HepG2 (cell line): ENCODE measurements around the gene NIN. TPM values are rescaled to one million over a fixed set of nuclear protein-coding genes. Genes with fewer than 3 reads are reported as not detected.

ENCODE experiments used
- ATAC-seq: fragments of 200-7000 bp; cut with Tn5 transposase; 3 replicates; pipeline ENCODE4 v1.9.1; 2020; ENCODE audit warnings: mild to moderate bottlenecking, moderate library complexity
- BruUV-seq: library from RNA; stranded (reverse); fragments of 400-500 nt; replicated peaks from 2 replicates; lab custom pipeline; 2021; lab: Mats Ljungman, UMichigan
- CTCF ChIA-PET: fragments of 300-600 bp; formaldehyde crosslinking; extraction: SDS; loops from one replicate; lab custom pipeline; 2021; ENCODE audit warnings: low total read pairs, inconsistent platforms, low intra/inter-chr PET ratio; lab: Yijun Ruan, JAX
- POLR2A ChIA-PET: fragments of 350-600 bp; sonication (Branson Sonifier 250); formaldehyde crosslinking; loops from one replicate; lab custom pipeline; 2020; ENCODE audit warnings: antibody characterized with exemption, inconsistent platforms; lab: Yijun Ruan, JAX
- DNase-seq: peaks from one replicate; pipeline ENCODE4 v3.0.0-alpha.2; 2015; ENCODE audit warnings: low spot score
- FAIRE-seq: peaks from 3 replicates; lab custom pipeline; 2011; peaks lifted over from hg19 to GRCh38; lab: Jason Lieb, UNC
- H2AFZ ChIP-seq: one replicate; pipeline ENCODE4 v1.6.1; 2011; ENCODE audit warnings: low read length, inconsistent platforms
- H3K27ac ChIP-seq: fragments of 300-600 bp; 3 replicates; pipeline ENCODE4 v1.8.0; 2011; ENCODE audit warnings: mixed run types, mild to moderate bottlenecking, mixed read lengths, low read length, inconsistent platforms; ENCODE audit not compliant: insufficient read depth; ENCODE audit errors: extremely low read length
- H3K27me3 ChIP-seq, 2 experiments: fragments of 200-600 bp in 1 of 2; 2 replicates in 1 of 2; 3 replicates in 1 of 2; pipeline versions ENCODE4 v1.6.0 to v1.8.0; 2011; ENCODE audit warnings: low read length in 2 of 2, mild to moderate bottlenecking in 2 of 2, moderate library complexity in 2 of 2, inconsistent platforms in 1 of 2; ENCODE audit not compliant: insufficient read depth in 2 of 2, control insufficient read depth in 1 of 2
- H3K36me3 ChIP-seq, 2 experiments: fragments of 200-600 bp in 1 of 2; replicated peaks in 1 of 2; 2 replicates in 1 of 2; 3 replicates in 1 of 2; pipeline versions ENCODE4 v1.5.1 to v1.8.0; 2011; ENCODE audit warnings: low read length in 2 of 2, inconsistent platforms in 1 of 2; ENCODE audit not compliant: insufficient read depth in 2 of 2, control insufficient read depth in 1 of 2
- H3K4me1 ChIP-seq: 2 replicates; pipeline ENCODE4 v1.5.1; 2012; ENCODE audit warnings: low read length, inconsistent platforms; ENCODE audit not compliant: insufficient read depth
- H3K4me2 ChIP-seq: 2 replicates; pipeline ENCODE4 v1.6.0; 2011; ENCODE audit warnings: low read depth, low read length, inconsistent platforms
- H3K4me3 ChIP-seq, 3 experiments: fragments of 200-600 bp in 1 of 3; sonication (generic), shearing (Covaris generic) in 1 of 3; replicated peaks in 1 of 3; 2 replicates each; pipeline ENCODE4 v1.5.1; 2011 to 2016; ENCODE audit warnings: low read length in 3 of 3, inconsistent platforms in 2 of 3, low read depth in 2 of 3, mild to moderate bottlenecking in 2 of 3, control low read depth in 1 of 3, mixed read lengths in 1 of 3; ENCODE audit not compliant: insufficient read depth in 1 of 3
- H3K79me2 ChIP-seq: one replicate; pipeline ENCODE4 v1.6.1; 2011; ENCODE audit warnings: low read length, inconsistent platforms; ENCODE audit not compliant: insufficient read depth
- H3K9ac ChIP-seq: 2 replicates; pipeline ENCODE4 v1.6.0; 2011; ENCODE audit warnings: mild to moderate bottlenecking, low read depth, low read length, inconsistent platforms; ENCODE audit not compliant: insufficient read depth
- H3K9me3 ChIP-seq: 2 replicates; pipeline ENCODE4 v1.5.1; 2012; ENCODE audit warnings: mild to moderate bottlenecking, low read length
- H4K20me1 ChIP-seq: 2 replicates; pipeline ENCODE4 v1.6.0; 2011; ENCODE audit warnings: inconsistent platforms, mild to moderate bottlenecking, low read length, moderate library complexity; ENCODE audit not compliant: insufficient read depth
- ELK4 ChIP-seq: sonication (generic); formaldehyde crosslinking; IDR thresholded peaks from 2 replicates; pipeline ENCODE4 v1.9.0; 2021; ENCODE audit warnings: missing genetic modification reagents, borderline replicate concordance
- HDAC2 ChIP-seq: sonication (generic); formaldehyde crosslinking; IDR thresholded peaks from 2 replicates; pipeline ENCODE4 v1.4.0; 2020; ENCODE audit warnings: missing genetic modification reagents
- KDM1A ChIP-seq: IDR thresholded peaks from 2 replicates; pipeline ENCODE4 v1.6.1; 2016; ENCODE audit warnings: missing compliant biosample characterization
- KLF13 ChIP-seq: sonication (generic); formaldehyde crosslinking; IDR thresholded peaks from 2 replicates; pipeline ENCODE4 v1.4.0; 2020; ENCODE audit warnings: mild to moderate bottlenecking, missing genetic modification reagents
- KLF16 ChIP-seq, 2 experiments: sonication (generic) in 1 of 2; formaldehyde crosslinking in 1 of 2; IDR thresholded peaks; 2 replicates each; pipeline versions ENCODE4 v1.6.1 to v1.8.0; 2016 to 2023; ENCODE audit warnings: missing genetic modification reagents in 2 of 2, missing compliant biosample characterization in 1 of 2
- MEF2D ChIP-seq: sonication (generic); formaldehyde crosslinking; IDR thresholded peaks from 2 replicates; pipeline ENCODE4 v1.5.1; 2020; ENCODE audit warnings: mild to moderate bottlenecking, missing genetic modification reagents
- NFE2L1 ChIP-seq: sonication (generic); formaldehyde crosslinking; IDR thresholded peaks from 2 replicates; pipeline ENCODE4 v1.4.0; 2020; ENCODE audit warnings: missing genetic modification reagents, mild to moderate bottlenecking, borderline replicate concordance
- RBM22 ChIP-seq: fragments of 200-400 bp; formaldehyde crosslinking; optimal IDR thresholded peaks from 2 replicates; pipeline ENCODE3; 2017; ENCODE audit warnings: mild to moderate bottlenecking, low read length, moderate library complexity
- RBM39 ChIP-seq: fragments of 200-400 bp; formaldehyde crosslinking; IDR thresholded peaks from one replicate; pipeline ENCODE4 v1.6.1; 2018; ENCODE audit warnings: antibody characterized with exemption, mild to moderate bottlenecking, low read depth, low read length; ENCODE audit not compliant: poor library complexity, severe bottlenecking
- SRY ChIP-seq: sonication (generic); formaldehyde crosslinking; IDR thresholded peaks from 2 replicates; pipeline ENCODE4 v1.8.0; 2022; ENCODE audit warnings: mild to moderate bottlenecking, missing genetic modification reagents
- SYNCRIP ChIP-seq: fragments of 200-400 bp; formaldehyde crosslinking; IDR thresholded peaks from 2 replicates; pipeline ENCODE4 v1.6.1; 2018; ENCODE audit warnings: mild to moderate bottlenecking, low read depth, low read length; ENCODE audit not compliant: insufficient read depth
- ZNF138 ChIP-seq: sonication (generic); formaldehyde crosslinking; IDR thresholded peaks from 2 replicates; pipeline ENCODE4 v1.5.0; 2020; ENCODE audit warnings: mild to moderate bottlenecking, low read depth, missing genetic modification reagents
- ZNF567 ChIP-seq: sonication (generic); formaldehyde crosslinking; IDR thresholded peaks from 2 replicates; pipeline ENCODE4 v1.8.1; 2023; ENCODE audit warnings: mild to moderate bottlenecking, missing genetic modification reagents, borderline replicate concordance
- WGBS: methylation state at CpG from one replicate; pipeline ENCODE4 v1.1.6; 2017; ENCODE audit warnings: low lambda C conversion rate; 5-methylcytosine and 5-hydroxymethylcytosine counted together
- in situ Hi-C: cut with HindIII; loops from 2 replicates; pipeline ENCODE4 v1.10.0; 2017; ENCODE audit warnings: low pct_unique_long_range_greater_than_20kb; ENCODE audit not compliant: extremely low pct_ligation_motif_present
- intact Hi-C: fragments of 100-400 bp; cut with micrococcal nuclease; formaldehyde crosslinking; loops from one replicate; pipeline ENCODE4 v1.10.0; 2022; ENCODE audit not compliant: unreplicated experiment
- polyA plus RNA-seq, 8 experiments: library from polyadenylated mRNA; depleted of rRNA in 3 of 8; stranded (reverse) in 7 of 8; unstranded in 1 of 8; fragments of >200 nt; fragmentation: Illumina TruSeq in 4 of 8; extraction: Trizol in 4 of 8; gene quantifications; 2 replicates each; pipeline versions ENCODE4 v1.2.1 to v1.2.3, GENCODE V29; 2011 to 2016; ENCODE audit warnings: low read depth in 4 of 8, missing spikeins in 1 of 8, mixed read lengths in 1 of 8; ENCODE audit not compliant: insufficient read depth in 1 of 8
- total RNA-seq, 5 experiments: library from RNA; depleted of rRNA; stranded (reverse); fragments of >200 nt; fragmentation: Illumina TruSeq; extraction: Trizol; gene quantifications; 2 replicates each; pipeline ENCODE4 v1.2.3, GENCODE V29; 2016; ENCODE audit warnings: low read depth in 1 of 5
- TF ChIP-seq, protein P1 (sequence below), 2 experiments: fragments of 450-650 bp in 1 of 2; sonication (generic) in 1 of 2; formaldehyde crosslinking in 1 of 2; IDR thresholded peaks; 2 replicates each; pipeline versions ENCODE4 v1.6.1 to v1.8.0; 2016 to 2022; ENCODE audit warnings: antibody characterized with exemption in 1 of 2, mild to moderate bottlenecking in 1 of 2, missing genetic modification reagents in 1 of 2

NIN gene
- total and polyA plus RNA-seq, 2 of the 13 experiments (the other 11 are each of a cell fraction or from before 2014, with no cell fraction given): 2.8 to 9.7 TPM

DNA sequence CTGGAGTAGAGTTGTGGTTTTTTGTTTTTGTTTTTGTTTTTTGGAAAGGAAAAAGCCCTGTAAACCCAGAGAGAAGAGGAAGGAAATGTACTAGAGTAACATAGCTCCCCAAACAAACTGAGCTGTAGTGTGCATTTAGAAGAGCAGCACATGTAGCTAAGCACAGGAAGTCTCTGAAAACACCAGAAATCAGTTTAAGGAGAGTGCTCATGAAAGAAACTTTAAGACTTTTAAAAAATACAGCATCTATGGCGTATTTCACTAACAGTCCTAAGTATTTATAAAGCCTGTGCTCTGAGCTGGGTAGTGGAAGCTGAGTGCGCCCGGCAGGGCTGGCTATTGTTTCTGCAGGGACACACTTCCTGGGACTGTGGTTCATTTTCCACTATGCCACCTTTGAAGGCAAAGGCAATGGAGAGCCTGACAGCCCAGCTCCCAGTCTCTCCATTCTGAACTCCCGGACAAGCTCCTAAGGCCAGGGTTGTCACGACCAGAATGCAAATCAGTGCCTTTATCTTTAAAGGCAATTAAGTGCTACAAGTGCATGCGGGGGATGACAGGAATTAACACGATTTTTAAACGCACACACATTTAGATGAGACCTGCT is 45.4 kb downstream of the NIN start:
- H2AFZ ChIP-seq: no peak overlapping the region
- no peak overlapping the region for H3K27ac ChIP-seq
- FAIRE-seq (no peak), ATAC-seq (no peak), DNase-seq (no peak)
- no peak overlapping the region for H3K4me2 ChIP-seq
- POLR2A ChIA-PET: no interaction called here
- no peaks in the 10 kb centered on the region for H3K4me1 ChIP-seq
- intact Hi-C loops (no loop called here), in situ Hi-C loops (no loop called here)
- H4K20me1 ChIP-seq: no peaks in the 10 kb centered on the region
- H3K4me3 ChIP-seq: no peak overlapping the region
- H3K27me3 ChIP-seq: no peaks in the 10 kb centered on the region
- no peaks in the 10 kb centered on the region for H3K36me3 ChIP-seq
- TF ChIP-seq HDAC2 (CRISPR knock-in tag): no peak
- no peak for TF ChIP-seq ZNF138 (CRISPR knock-in tag)
- TF ChIP-seq ELK4: no peak
- TF ChIP-seq KLF16 (CRISPR knock-in tag; IDR thresholded peaks at IDR 0.05): no peak
- no peak for TF ChIP-seq MEF2D (CRISPR knock-in tag)
- TF ChIP-seq, protein P1, sequence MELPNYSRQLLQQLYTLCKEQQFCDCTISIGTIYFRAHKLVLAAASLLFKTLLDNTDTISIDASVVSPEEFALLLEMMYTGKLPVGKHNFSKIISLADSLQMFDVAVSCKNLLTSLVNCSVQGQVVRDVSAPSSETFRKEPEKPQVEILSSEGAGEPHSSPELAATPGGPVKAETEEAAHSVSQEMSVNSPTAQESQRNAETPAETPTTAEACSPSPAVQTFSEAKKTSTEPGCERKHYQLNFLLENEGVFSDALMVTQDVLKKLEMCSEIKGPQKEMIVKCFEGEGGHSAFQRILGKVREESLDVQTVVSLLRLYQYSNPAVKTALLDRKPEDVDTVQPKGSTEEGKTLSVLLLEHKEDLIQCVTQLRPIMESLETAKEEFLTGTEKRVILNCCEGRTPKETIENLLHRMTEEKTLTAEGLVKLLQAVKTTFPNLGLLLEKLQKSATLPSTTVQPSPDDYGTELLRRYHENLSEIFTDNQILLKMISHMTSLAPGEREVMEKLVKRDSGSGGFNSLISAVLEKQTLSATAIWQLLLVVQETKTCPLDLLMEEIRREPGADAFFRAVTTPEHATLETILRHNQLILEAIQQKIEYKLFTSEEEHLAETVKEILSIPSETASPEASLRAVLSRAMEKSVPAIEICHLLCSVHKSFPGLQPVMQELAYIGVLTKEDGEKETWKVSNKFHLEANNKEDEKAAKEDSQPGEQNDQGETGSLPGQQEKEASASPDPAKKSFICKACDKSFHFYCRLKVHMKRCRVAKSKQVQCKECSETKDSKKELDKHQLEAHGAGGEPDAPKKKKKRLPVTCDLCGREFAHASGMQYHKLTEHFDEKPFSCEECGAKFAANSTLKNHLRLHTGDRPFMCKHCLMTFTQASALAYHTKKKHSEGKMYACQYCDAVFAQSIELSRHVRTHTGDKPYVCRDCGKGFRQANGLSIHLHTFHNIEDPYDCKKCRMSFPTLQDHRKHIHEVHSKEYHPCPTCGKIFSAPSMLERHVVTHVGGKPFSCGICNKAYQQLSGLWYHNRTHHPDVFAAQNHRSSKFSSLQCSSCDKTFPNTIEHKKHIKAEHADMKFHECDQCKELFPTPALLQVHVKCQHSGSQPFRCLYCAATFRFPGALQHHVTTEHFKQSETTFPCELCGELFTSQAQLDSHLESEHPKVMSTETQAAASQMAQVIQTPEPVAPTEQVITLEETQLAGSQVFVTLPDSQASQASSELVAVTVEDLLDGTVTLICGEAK (IDR thresholded peaks at IDR 0.05): no peak
- TF ChIP-seq, protein P1 (CRISPR knock-in tag; IDR thresholded peaks at IDR 0.05): no peak
- no peak for TF ChIP-seq ZNF567 (CRISPR knock-in tag)
- TF ChIP-seq KLF13 (CRISPR knock-in tag): no peak
- no peak for TF ChIP-seq NFE2L1 (CRISPR knock-in tag)
- TF ChIP-seq RBM22: no peak
- TF ChIP-seq SYNCRIP: no peak
- TF ChIP-seq RBM39: no peak
- no peak for TF ChIP-seq KDM1A (CRISPR knock-in tag)
- TF ChIP-seq SRY (CRISPR knock-in tag): no peak
- no peaks in the 10 kb centered on the region for H3K79me2 ChIP-seq
- no peaks in the 10 kb centered on the region for H3K9me3 ChIP-seq
- 83% methylated on average over 8 of the region's 8 CpGs for WGBS
- CTCF ChIA-PET: no interaction called here
- no peak overlapping the region for H3K9ac ChIP-seq
- BruUV-seq: no TSS peak
